Gastroesophageal sphincter (tissue), 4 donors: ENCODE data around the gene PDK1. TPM values are rescaled to one million over a fixed set of nuclear protein-coding genes. Genes with fewer than 3 reads are reported as not detected.

Experiments used
- ATAC-seq: fragments of 150-250 bp; one replicate; pipeline ENCODE4 v1.9.1; 2016; ENCODE audit warnings: mild to moderate bottlenecking, moderate library complexity
- H3K27ac ChIP-seq, 4 donors: fragments of 200-600 bp; sonication (generic) in 3 of 4; 1 replicate in 3 of 4; 2 replicates in 1 of 4; pipeline ENCODE4 v1.5.1; 2016 to 2019
- H3K27me3 ChIP-seq: fragments of 200-600 bp; sonication (generic); one replicate; pipeline ENCODE4 v1.5.1; 2019
- H3K36me3 ChIP-seq, 2 donors: fragments of 200-600 bp; sonication (generic); one replicate each; pipeline ENCODE4 v1.5.1; 2019; ENCODE audit warnings: control low read depth in 1 of 2
- H3K4me1 ChIP-seq, 3 donors: fragments of 200-600 bp; sonication (generic); 1 replicate in 2 of 3; 2 replicates in 1 of 3; pipeline ENCODE4 v1.5.1; 2016 to 2019; ENCODE audit warnings: control low read depth in 2 of 3
- H3K4me3 ChIP-seq, 2 donors: fragments of 200-600 bp; sonication (generic); one replicate each; pipeline ENCODE4 v1.5.1; 2019; ENCODE audit warnings: mild to moderate bottlenecking in 1 of 2, moderate library complexity in 1 of 2
- H3K9me3 ChIP-seq, 3 donors: fragments of 200-600 bp; sonication (generic); one replicate each; pipeline ENCODE4 v1.5.1; 2017 to 2019; ENCODE audit warnings: control low read depth in 2 of 3
- EP300 ChIP-seq: sonication (generic); formaldehyde crosslinking; IDR thresholded peaks from one replicate; pipeline ENCODE4 v1.6.1; 2017; ENCODE audit warnings: antibody characterized with exemption, mild to moderate bottlenecking
- POLR2A ChIP-seq, 2 donors: fragments of 450-650 bp; IDR thresholded peaks; one replicate each; pipeline ENCODE4 v1.6.1; 2017; ENCODE audit warnings: antibody characterized with exemption in 2 of 2, mild to moderate bottlenecking in 2 of 2, moderate library complexity in 1 of 2
- POLR2AphosphoS5 ChIP-seq: sonication (generic); formaldehyde crosslinking; IDR thresholded peaks from one replicate; pipeline ENCODE4 v1.6.1; 2017; ENCODE audit warnings: antibody characterized with exemption
- WGBS, 2 donors: methylation state at CpG; one replicate each; pipeline ENCODE4 v1.1.5; 2018; ENCODE audit warnings: low coverage in 1 of 2; 5-methylcytosine and 5-hydroxymethylcytosine counted together
- total RNA-seq, 4 donors: library from RNA; depleted of rRNA; stranded (reverse); fragments of >200 nt; gene quantifications; one replicate each; pipeline ENCODE4 v1.1.0, GENCODE V29; 2016
- TF ChIP-seq, protein P1 (sequence below), 4 experiments: fragments of 200-600 bp in 2 of 4; fragments of 450-650 bp in 2 of 4; sonication (generic) in 1 of 4; IDR thresholded peaks; one replicate each; pipeline ENCODE4 v1.5.1; 2017 to 2019; ENCODE audit warnings: antibody characterized with exemption in 4 of 4, mild to moderate bottlenecking in 2 of 4, moderate library complexity in 2 of 4

The PDK1 gene
- total RNA-seq, 4 donors from 2014 or later, result 9.4 to 19.3 (median 12.1) TPM

DNA sequence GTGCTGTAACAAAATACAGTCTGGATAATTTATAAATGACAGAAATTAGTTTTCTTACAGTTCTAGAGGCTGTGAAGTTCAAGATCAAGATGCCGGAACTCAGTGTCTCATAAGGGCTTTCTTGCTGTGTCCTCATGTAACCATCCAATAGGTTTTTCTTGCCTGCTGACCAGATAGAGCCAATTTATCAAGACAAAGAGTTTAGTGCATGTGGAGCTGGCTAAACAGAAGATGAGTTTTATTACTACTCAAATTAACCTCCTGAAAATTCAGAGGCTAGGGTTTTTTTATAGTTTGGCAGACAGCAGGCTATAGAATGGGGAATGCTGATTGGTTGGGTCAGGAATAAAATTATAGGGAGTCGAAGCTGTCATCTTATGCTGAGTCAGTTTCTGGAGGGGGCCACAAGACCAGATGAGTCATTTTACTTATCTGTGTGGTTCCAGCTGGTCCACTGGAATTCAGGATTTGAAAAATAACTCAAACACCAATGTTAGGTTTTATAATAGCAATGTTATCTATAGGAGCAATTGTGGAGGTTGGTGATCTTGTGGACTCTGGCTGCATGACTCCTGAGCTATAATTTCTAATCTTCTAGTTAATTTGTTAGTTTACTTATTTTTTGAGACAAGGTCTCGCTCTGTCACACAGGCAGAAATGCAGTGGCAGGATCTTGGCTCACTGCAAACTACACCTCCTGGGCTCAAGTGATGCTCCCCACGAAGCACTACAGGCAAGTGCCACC, 3.2 kb upstream of the PDK1 start:
- ATAC-seq, result no peak

DNA sequence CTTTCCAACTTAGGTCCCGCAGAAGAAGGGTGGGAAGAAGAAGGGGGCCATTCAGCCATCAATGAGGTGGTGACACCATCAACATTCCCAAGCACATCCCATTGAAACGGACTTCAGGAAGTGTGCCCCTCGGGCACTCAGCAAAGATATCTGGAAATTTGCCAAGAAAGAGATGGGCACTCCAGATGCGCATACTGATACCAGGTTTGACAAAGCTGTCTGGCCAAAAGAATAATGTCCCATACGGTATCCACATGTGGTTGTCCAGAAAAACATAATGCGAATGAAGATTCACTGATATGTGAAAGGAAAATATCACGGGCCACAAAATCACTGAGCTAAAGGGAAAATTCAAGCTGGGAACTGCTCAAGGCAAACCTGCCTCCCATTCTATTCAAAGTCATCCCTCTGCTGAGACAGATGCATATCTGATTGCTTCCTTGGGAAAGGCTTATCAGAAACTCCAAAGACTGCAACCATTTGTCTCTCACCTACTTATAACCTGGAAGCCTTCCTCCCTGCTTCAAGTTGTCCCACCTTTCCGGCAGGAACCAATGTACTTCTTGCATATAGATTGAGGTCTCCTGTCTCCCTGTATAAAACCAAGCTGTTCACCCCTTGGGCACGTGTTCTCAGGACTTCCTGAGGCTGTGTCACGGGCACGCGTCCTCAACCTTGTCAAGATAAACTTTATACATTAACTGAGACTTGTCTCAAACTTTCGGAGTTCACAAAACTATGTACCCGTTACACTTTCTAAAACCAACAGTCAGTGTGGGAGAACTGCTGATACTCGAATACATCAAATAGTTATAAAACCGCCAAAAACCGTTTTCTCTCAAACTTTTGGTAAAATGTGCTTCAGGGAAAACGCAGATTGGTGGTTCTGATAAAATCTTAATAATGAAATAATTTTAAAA, 1.3 kb upstream of the PDK1 start:
- no peak for TF ChIP-seq EP300
- H3K9me3 ChIP-seq, result no peaks in the 10 kb centered on the region
- H3K27ac ChIP-seq, result peak overlapping the region in 3 of 4 donors; percentile 90 to 95 (median 93)
- peaks cover 0 to 24% (median 4%) of the 10 kb centered on the region in 3 donors for H3K4me1 ChIP-seq
- no peaks in the 10 kb centered on the region for H3K27me3 ChIP-seq
- ATAC-seq, result no peak
- H3K4me3 ChIP-seq, result peak overlapping the region; percentile 64 to 74
- H3K36me3 ChIP-seq, result peaks cover 0 to 3% of the 10 kb centered on the region in 2 donors
- WGBS, 2 donors, result 59 to 67% methylated on average over 15 to 16 of the region's 18 CpGs

More for the DNA sequence above, 3.2 kb upstream of the PDK1 start:
- TF ChIP-seq, protein P1, sequence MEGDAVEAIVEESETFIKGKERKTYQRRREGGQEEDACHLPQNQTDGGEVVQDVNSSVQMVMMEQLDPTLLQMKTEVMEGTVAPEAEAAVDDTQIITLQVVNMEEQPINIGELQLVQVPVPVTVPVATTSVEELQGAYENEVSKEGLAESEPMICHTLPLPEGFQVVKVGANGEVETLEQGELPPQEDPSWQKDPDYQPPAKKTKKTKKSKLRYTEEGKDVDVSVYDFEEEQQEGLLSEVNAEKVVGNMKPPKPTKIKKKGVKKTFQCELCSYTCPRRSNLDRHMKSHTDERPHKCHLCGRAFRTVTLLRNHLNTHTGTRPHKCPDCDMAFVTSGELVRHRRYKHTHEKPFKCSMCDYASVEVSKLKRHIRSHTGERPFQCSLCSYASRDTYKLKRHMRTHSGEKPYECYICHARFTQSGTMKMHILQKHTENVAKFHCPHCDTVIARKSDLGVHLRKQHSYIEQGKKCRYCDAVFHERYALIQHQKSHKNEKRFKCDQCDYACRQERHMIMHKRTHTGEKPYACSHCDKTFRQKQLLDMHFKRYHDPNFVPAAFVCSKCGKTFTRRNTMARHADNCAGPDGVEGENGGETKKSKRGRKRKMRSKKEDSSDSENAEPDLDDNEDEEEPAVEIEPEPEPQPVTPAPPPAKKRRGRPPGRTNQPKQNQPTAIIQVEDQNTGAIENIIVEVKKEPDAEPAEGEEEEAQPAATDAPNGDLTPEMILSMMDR (IDR thresholded peaks at IDR 0.05), result no peak
- TF ChIP-seq POLR2A (IDR thresholded peaks at IDR 0.05) (no peak), POLR2AphosphoS5 (no peak), EP300 (no peak)
- H3K9me3 ChIP-seq, result no peaks in the 10 kb centered on the region
- no peak overlapping the region for H3K27ac ChIP-seq
- H3K36me3 ChIP-seq, result no peaks in the 10 kb centered on the region
- WGBS, 2 donors, result 83 to 90% methylated on average over 3 to 4 of the region's 4 CpGs
- H3K27me3 ChIP-seq, result no peaks in the 10 kb centered on the region
- H3K4me1 ChIP-seq, result peaks cover 0 to 22% (median 4%) of the 10 kb centered on the region in 3 donors
- no peak overlapping the region for H3K4me3 ChIP-seq

DNA sequence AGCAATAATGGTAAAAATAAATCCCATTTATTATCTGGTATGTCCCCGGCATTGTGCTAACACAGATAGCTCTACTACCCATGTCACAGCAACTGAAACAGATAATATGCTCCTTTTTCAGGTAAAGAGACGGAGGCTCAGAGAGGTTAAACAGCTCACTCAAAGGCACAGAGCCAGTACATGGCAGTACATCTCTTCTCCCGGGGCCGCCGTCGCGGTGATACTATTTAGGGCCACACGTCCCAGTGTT, 693 bp upstream of the PDK1 start:
- H3K27ac ChIP-seq, result peak overlapping the region; percentile 57 to 95 (median 92)
- TF ChIP-seq EP300 (no peak), POLR2A (IDR thresholded peaks at IDR 0.05) (no peak), POLR2AphosphoS5 (no peak)
- TF ChIP-seq, protein P1 (IDR thresholded peaks at IDR 0.05), result no peak
- WGBS, 2 donors, result 10 to 12% methylated on average over 6 to 8 of the region's 8 CpGs
- H3K36me3 ChIP-seq, result peaks cover 0 to 8% of the 10 kb centered on the region in 2 donors
- peak overlapping the region; percentile 64 to 74 for H3K4me3 ChIP-seq
- H3K4me1 ChIP-seq, result peaks cover 0 to 24% (median 4%) of the 10 kb centered on the region in 3 donors
- no peaks in the 10 kb centered on the region for H3K9me3 ChIP-seq
- ATAC-seq, result no peak
- H3K27me3 ChIP-seq, result no peaks in the 10 kb centered on the region

DNA sequence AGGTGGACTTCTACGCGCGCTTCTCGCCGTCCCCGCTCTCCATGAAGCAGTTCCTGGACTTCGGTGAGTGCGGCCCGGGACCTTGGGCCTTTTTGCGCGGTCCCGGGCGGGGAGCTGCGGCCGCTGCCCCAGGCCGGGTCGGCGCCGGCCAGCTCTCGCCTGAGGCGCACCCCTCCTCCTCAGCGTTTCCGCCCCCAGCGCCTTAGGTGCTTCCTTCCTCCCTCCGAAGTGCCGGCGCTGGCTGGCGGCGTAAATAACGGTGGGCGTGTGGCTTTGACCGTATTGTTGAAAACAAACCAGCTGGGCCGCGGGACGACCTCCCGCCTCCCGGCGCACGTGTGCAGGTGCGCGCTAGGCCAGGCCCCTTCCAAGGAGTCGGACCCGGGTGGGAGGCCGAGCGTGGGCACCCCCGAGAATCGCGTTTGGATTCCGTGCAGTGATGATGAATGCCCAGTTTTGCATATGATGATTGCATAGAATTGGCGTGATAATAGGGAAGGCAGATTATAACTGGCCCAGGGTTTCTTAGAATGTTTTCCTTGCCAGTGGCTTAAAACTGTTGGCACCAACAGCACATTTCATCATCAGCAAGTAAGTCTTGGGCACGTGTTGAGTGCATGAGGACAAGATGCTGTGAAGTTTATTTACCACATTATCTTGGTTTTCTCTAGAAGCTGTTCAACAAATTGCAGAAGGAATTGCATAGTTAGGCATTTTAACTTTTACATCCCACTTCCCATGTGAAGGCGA, 569 bp downstream of the PDK1 start:
- H3K36me3 ChIP-seq, result peaks cover 0 to 10% of the 10 kb centered on the region in 2 donors
- peaks cover 0 to 28% (median 4%) of the 10 kb centered on the region in 3 donors for H3K4me1 ChIP-seq
- no peaks in the 10 kb centered on the region for H3K27me3 ChIP-seq
- no peaks in the 10 kb centered on the region for H3K9me3 ChIP-seq
- peak; percentile 43 for TF ChIP-seq POLR2AphosphoS5
- TF ChIP-seq, protein P1 (IDR thresholded peaks at IDR 0.05), result no peak
- peak overlapping the region; percentile 73 to 95 (median 92) for H3K27ac ChIP-seq
- WGBS, 2 donors, result 26 to 39% methylated on average over 2 to 3 of the region's 52 CpGs
- H3K4me3 ChIP-seq, result peak overlapping the region; percentile 64 to 74
- ATAC-seq, result peak; percentile 44

DNA sequence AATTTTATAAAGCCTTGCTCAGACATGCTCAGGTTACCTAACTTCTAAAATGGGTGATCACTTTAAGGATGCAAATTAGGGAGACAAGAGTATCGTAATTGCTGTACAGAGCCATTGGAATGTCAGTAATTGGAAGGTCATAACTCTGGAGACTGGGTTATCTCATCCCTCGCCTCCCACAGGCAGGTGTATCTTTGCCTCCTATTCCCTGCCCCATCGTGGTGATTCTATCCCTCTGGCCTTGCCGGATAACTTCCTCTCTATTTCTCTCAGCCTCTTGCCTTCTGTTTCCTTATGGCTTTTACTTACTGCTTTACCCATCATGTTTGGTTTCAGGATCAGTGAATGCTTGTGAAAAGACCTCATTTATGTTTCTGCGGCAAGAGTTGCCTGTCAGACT, 2.5 kb downstream of the PDK1 start:
- H3K4me1 ChIP-seq, result peaks cover 0 to 28% (median 4%) of the 10 kb centered on the region in 3 donors
- ATAC-seq, result no peak
- TF ChIP-seq POLR2A (IDR thresholded peaks at IDR 0.05), result no peak
- no peak for TF ChIP-seq POLR2AphosphoS5
- TF ChIP-seq EP300, result no peak
- TF ChIP-seq, protein P1 (IDR thresholded peaks at IDR 0.05), result no peak
- no peak overlapping the region for H3K4me3 ChIP-seq
- H3K27ac ChIP-seq, result no peak overlapping the region
- H3K36me3 ChIP-seq, result peaks cover 0 to 21% of the 10 kb centered on the region in 2 donors
- whole genome bisulfite sequencing, 2 donors, result 83 to 84% methylated on average over 5 of the region's 5 CpGs
- no peaks in the 10 kb centered on the region for H3K9me3 ChIP-seq
- H3K27me3 ChIP-seq, result no peaks in the 10 kb centered on the region
